Peyer's patch (tissue), 4 donors: ENCODE results near the gene SDC3. TPM values are rescaled to one million over a fixed set of nuclear protein-coding genes. Genes with fewer than 3 reads are reported as not detected.

ENCODE experiments used
- DNase-seq, 3 donors: peaks; one replicate each; pipeline ENCODE4 v3.0.0-alpha.2; 2017 to 2019
- H3K27ac ChIP-seq, 4 donors: fragments of 200-600 bp; sonication (generic); one replicate each; pipeline ENCODE4 v1.5.1; 2016 to 2019
- H3K27me3 ChIP-seq, 2 donors: fragments of 200-600 bp; sonication (generic); one replicate each; pipeline ENCODE4 v1.5.1; 2019
- H3K36me3 ChIP-seq, 3 donors: fragments of 200-600 bp; sonication (generic); one replicate each; pipeline ENCODE4 v1.5.1; 2016 to 2019
- H3K4me1 ChIP-seq, 4 donors: fragments of 200-600 bp; sonication (generic); one replicate each; pipeline ENCODE4 v1.5.1; 2016 to 2019
- H3K4me3 ChIP-seq, 4 donors: fragments of 200-600 bp; sonication (generic); 1 replicate in 3 of 4; 2 replicates in 1 of 4; pipeline ENCODE4 v1.5.1; 2016 to 2019; ENCODE audit warnings: mild to moderate bottlenecking in 1 of 4
- H3K9me3 ChIP-seq, 4 donors: fragments of 200-600 bp; sonication (generic); one replicate each; pipeline ENCODE4 v1.5.1; 2016 to 2019; ENCODE audit warnings: mild to moderate bottlenecking in 1 of 4
- CTCF ChIP-seq, 6 experiments: fragments of 450-650 bp in 4 of 6; fragments of 200-600 bp in 2 of 6; sonication (generic) in 1 of 6; IDR thresholded peaks; one replicate each; pipeline ENCODE4 v1.5.1; 2017 to 2019; ENCODE audit warnings: antibody characterized with exemption in 6 of 6, mild to moderate bottlenecking in 3 of 6, moderate library complexity in 1 of 6
- POLR2A ChIP-seq, 2 donors: fragments of 450-650 bp; IDR thresholded peaks; one replicate each; pipeline ENCODE4 v1.5.1; 2017; ENCODE audit warnings: antibody characterized with exemption in 2 of 2, mild to moderate bottlenecking in 2 of 2, moderate library complexity in 2 of 2
- total RNA-seq, 4 donors: library from RNA; depleted of rRNA; stranded (reverse); fragments of >200 nt; gene quantifications; one replicate each; pipeline ENCODE4 v1.1.0, GENCODE V29; 2016

The SDC3 gene
- total RNA-seq, 4 donors from 2014 or later, result 4.6 to 12.4 (median 8.9) TPM

GRCh38 chr1:30864681-30865080 is 43.9 kb downstream of the SDC3 start:
- no peak for DNase-seq
- H3K27me3 ChIP-seq, result no peaks in the 10 kb centered on the region
- H3K4me3 ChIP-seq, result no peak overlapping the region
- TF ChIP-seq CTCF (IDR thresholded peaks at IDR 0.05) (no peak), POLR2A (IDR thresholded peaks at IDR 0.05) (no peak)
- H3K9me3 ChIP-seq, result no peaks in the 10 kb centered on the region
- no peak overlapping the region for H3K27ac ChIP-seq
- H3K4me1 ChIP-seq, result no peaks in the 10 kb centered on the region
- no peaks in the 10 kb centered on the region for H3K36me3 ChIP-seq

- Histone ChIP-seq H3K36me3 (no peaks in the 10 kb centered on the region), H3K4me1 (no peaks in the 10 kb centered on the region), H3K9me3 (no peaks in the 10 kb centered on the region), H3K4me3 (no peak overlapping the region), H3K27me3 (no peaks in the 10 kb centered on the region), H3K27ac (no peak overlapping the region)
- TF ChIP-seq POLR2A (IDR thresholded peaks at IDR 0.05) (no peak), CTCF (IDR thresholded peaks at IDR 0.05) (no peak)
- no peak for DNase-seq
Measured at GRCh38 chr1:30863858-30864604, 44.5 kb downstream of the SDC3 start.

GRCh38 chr1:30860320-30860652 is 48.3 kb downstream of the SDC3 start:
- no peak overlapping the region for H3K27ac ChIP-seq
- no peak for TF ChIP-seq POLR2A (IDR thresholded peaks at IDR 0.05)
- TF ChIP-seq CTCF (IDR thresholded peaks at IDR 0.05), result no peak
- no peak overlapping the region for H3K4me3 ChIP-seq
- no peaks in the 10 kb centered on the region for H3K4me1 ChIP-seq
- no peaks in the 10 kb centered on the region for H3K9me3 ChIP-seq
- H3K36me3 ChIP-seq, result no peaks in the 10 kb centered on the region
- no peak for DNase-seq
- H3K27me3 ChIP-seq, result no peaks in the 10 kb centered on the region

- H3K36me3 ChIP-seq, result no peaks in the 10 kb centered on the region
- TF ChIP-seq POLR2A (IDR thresholded peaks at IDR 0.05), result no peak
- TF ChIP-seq CTCF (IDR thresholded peaks at IDR 0.05), result no peak
- no peaks in the 10 kb centered on the region for H3K4me1 ChIP-seq
- H3K4me3 ChIP-seq, result no peak overlapping the region
- no peaks in the 10 kb centered on the region for H3K9me3 ChIP-seq
- no peak for DNase-seq
- H3K27ac ChIP-seq, result no peak overlapping the region
- no peaks in the 10 kb centered on the region for H3K27me3 ChIP-seq
Measured at GRCh38 chr1:30857964-30858363, 50.6 kb downstream of the SDC3 start.

GRCh38 chr1:30857062-30857461 is 51.5 kb downstream of the SDC3 start:
- no peaks in the 10 kb centered on the region for H3K27me3 ChIP-seq
- no peaks in the 10 kb centered on the region for H3K9me3 ChIP-seq
- DNase-seq, result no peak
- no peaks in the 10 kb centered on the region for H3K4me1 ChIP-seq
- no peak overlapping the region for H3K4me3 ChIP-seq
- TF ChIP-seq POLR2A (IDR thresholded peaks at IDR 0.05) (no peak), CTCF (IDR thresholded peaks at IDR 0.05) (no peak)
- no peak overlapping the region for H3K27ac ChIP-seq
- no peaks in the 10 kb centered on the region for H3K36me3 ChIP-seq
